Dermis blood vessel endothelial cell (primary cell): ENCODE data around the gene NEK10. TPM values are rescaled to one million over a fixed set of nuclear protein-coding genes. Genes with fewer than 3 reads are reported as not detected.
"Not testable (repeated sequence)": the region's sequence is repeated elsewhere in the genome, so short reads cannot be mapped to it uniquely, and the experiment has no call there.

Source experiments
- DNase-seq: peaks from one replicate; pipeline ENCODE4 v3.0.0; 2010
- total RNA-seq: library from RNA; depleted of rRNA; stranded (reverse); fragments of >200 nt; gene quantifications from 2 replicates; pipeline ENCODE4 v1.2.3, GENCODE V29; 2014

The NEK10 gene
- total RNA-seq, 1 donor from 2014 or later, result 2.6 TPM

DNA sequence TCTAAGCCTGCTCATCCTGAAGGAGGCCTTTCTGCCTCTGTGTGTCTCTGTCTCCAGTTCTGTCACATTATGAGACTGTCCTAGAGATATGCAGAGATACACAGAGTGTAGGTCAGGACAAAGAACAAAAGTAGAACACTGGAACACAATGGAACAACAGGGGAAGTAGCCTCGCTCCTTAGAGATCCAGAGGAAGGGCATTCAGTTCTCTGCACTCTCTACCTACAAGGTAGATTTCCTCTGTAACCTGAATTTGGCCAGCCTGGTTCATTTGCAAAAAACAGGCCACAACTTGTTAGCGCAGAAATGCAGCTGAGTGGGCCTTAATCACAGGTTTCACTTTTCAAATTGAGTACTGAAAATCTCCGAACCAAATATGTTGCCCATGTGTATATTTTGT is 19.4 kb downstream of the NEK10 start:
- DNase-seq, result no peak

- no peak for DNase-seq
These were observed 23.0 kb downstream of the NEK10 start for GRCh38 chr3:27345959-27346865.

- DNase-seq, result no peak
These were observed 23.7 kb downstream of the NEK10 start for GRCh38 chr3:27345493-27345892.

DNA sequence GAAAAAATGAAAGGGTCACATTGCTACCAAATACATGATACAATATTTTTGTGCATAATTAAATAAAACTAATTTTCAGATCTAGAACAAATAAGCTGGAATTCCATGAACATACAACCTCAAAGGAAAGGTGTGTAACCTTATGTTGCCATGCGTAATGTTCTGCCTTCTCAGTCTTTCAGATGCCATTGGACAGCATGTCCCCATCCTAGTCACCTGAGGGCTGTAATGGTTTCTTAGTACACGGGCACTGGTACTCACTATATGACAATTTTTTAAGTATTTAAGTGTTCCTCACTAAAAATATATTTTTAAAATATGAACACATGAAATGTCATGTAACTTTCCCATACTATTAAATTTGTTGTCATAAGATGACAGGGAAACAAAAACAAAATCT is 24.1 kb downstream of the NEK10 start:
- no peak for DNase-seq

DNA sequence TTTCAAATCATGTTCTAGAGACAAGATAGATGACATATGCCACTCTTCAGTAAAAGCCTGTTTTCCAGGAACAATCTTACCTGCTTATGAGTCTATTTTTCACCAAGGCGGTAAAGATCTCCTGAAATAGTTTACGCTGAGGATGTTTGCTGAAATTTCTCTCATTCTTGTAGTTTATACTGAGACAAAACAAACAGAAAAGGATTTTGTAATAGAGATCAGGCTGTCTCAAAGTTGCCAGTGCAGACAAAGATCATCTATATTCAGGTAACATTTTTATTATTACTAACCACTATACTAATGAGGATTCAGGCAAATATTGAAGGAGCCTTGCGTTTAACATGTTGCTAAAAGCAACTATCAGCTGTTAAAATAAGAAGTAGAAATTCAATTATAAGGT is 25.0 kb downstream of the NEK10 start:
- no peak for DNase-seq

DNA sequence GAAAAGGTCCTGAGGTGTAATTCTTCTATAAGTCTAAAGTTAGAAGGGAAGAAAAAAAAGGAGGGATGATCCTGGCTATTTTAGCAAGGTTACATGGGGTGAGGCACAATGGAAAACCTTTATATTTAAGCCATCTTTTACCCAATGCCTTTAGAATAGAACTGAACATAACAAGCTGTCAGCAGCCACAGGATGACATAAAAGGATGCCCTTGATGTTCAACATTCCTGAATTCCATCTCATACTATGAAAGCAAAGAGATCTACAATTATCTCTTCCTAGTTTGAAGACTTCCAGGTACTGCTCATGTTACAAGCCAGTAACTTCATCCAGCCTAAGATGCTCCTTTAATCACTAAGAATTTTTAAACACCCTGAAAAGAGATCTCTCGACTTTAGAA is 26.9 kb downstream of the NEK10 start:
- no peak for DNase-seq

- no peak for DNase-seq
These were observed 28.6 kb downstream of the NEK10 start for GRCh38 chr3:27340534-27340933.

DNA sequence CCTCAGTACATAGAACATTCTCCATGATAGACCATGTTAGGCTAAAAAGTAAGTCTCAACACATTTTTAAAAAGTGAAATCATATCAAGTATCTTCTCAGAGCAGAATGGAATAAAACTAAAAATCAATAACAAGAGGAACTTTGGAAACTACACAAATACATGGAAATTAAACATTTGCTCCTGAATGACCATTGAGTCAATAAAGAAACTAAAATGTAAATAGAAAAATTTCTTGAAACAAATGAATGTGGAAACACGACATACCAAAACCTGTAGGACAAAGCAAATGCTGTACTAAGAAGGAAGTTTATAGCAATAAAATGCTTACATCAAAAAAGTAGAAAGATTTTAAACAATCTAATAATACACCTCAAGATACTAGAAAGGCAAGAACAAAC is 33.6 kb downstream of the NEK10 start:
- no peak for DNase-seq

DNA sequence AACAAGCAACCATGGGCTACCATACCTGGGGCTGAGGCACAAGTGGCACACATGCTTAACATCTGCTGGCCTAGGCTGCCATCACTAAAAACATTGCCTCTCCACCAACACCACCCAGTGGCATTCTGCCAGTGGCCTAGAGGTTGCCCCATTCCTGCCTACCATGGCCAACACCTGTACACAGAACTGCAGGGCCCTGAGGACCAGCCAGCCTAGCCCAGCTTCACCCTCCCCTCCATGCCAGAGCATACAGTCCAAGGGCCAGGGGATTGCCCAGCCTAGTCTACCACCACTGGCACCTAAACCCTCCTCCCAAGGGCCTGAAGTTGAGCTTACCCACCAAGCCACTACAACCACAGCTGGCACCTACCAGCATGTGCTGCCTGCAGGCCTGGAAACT is 35.3 kb downstream of the NEK10 start:
- DNase-seq, result no peak

- not testable (repeated sequence) for DNase-seq
These were observed 40.0 kb downstream of the NEK10 start for GRCh38 chr3:27328982-27329762.

- DNase-seq, result peak; percentile 53
These were observed 42.3 kb downstream of the NEK10 start for GRCh38 chr3:27326629-27327545.

GRCh38 chr3:27326202-27326601 is 43.0 kb downstream of the NEK10 start:
- peak; percentile 51 for DNase-seq

DNA sequence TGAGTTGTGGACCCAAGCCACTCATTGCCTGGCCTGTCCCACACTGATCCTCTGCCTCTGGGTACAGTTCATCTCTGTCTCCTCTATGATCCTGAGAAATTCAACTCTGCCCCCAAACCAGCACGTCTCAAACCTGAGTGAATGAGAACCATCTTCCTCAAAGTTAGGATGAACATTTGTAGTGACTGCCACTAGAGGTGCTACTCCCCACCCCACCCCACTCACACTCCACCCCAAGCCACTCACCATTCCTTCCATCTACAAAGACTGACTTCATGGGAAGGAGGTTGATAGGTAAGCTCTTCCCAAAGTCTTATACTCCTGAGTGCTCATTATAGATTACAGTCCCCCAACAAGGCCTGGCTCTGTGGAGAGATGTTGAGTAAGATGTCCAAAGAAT is 43.8 kb downstream of the NEK10 start:
- no peak for DNase-seq

DNA sequence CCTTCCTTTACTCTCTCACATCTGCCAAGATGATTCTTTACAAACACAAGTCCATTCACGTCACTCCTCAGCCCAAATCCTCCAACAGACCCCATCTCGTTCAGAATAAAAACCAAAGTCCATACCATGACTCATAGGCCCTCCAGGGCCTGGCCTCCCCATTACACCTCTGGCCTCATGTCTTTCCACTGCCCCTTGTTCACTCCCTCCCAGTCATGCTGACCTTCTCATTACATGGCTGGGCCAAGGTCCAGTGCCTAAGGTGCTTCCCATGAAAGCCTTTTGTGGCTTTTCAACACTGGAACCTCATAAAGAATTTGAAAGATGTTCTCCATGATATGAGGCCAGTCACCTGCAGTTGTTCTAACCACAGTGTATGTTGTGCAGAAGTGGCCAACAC is 44.5 kb downstream of the NEK10 start:
- DNase-seq, result no peak

DNA sequence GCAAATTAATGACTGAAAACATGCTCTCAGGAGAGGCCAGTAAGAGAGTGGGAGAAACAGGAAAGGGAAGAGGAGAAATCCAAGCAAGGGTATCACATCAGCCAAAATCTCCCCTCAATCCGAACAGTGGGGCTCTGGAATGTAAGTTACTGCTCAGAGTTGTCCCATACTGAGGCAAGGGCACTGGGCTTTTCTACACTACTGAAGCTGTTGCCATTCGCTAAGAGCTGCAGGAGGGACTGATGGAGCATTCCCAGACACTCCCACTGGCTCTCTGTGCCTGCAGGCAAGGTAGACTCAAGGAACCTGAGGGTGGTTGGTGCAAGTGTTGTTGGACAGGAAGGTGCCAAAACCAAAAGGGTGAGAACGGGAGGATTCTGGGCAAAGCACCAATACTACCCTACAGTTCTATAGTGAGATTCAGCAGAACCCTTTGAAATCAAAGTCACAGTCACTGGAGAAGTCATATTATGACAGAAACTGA is 46.1 kb downstream of the NEK10 start:
- DNase-seq, result no peak

GRCh38 chr3:27322634-27323033 is 46.5 kb downstream of the NEK10 start:
- DNase-seq, result no peak

- no peak for DNase-seq
These were observed 49.2 kb downstream of the NEK10 start for GRCh38 chr3:27319847-27320526.

DNA sequence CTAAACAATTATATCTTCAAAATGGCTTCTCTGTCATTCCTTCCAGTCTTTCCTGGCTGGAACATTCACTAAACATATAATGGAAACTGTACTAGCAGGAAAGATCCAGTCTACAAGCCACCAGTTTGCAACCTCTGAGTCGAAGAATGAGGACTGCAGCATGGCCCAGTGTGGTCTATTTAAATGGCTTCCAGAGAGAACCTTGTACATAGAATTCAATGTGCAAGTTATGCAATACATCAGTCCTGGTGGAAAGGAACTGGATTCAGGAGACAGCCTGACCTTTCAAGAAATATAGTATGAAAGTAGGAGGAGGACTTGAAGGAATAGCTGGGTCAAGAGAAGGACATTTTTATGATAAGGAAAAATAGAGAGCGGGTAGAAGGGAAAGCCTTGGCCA is 49.9 kb downstream of the NEK10 start:
- DNase-seq, result no peak

GRCh38 chr3:27317096-27317495 is 52.1 kb downstream of the NEK10 start:
- DNase-seq, result no peak

GRCh38 chr3:27315003-27315402 is 54.2 kb downstream of the NEK10 start:
- DNase-seq, result no peak

GRCh38 chr3:27312044-27312668 is 57.0 kb downstream of the NEK10 start:
- DNase-seq, result peak; percentile 85

DNA sequence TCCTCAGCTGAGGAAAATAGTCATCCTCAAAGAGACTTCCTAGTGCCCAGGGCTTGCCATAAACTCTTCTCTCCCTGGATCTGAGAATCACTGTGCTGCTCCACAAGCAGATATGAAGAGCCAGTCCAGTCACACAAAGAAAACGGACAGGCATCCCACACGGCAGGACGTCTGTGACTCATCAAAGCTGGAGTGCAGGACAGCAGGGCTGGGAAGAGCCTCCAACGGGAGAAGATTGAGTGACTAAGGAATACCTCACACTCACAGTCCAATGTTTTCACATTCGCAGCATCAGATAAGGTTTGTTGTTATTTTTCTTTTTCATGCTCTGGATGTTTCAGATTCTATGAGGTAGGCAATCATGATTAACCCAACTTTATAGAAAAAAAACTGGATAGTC is 57.8 kb downstream of the NEK10 start:
- DNase-seq, result peak; percentile 73
